Measurements from ENCODE around the gene LARP4B. TPM values are rescaled to one million over a fixed set of nuclear protein-coding genes. Genes with fewer than 3 reads are reported as not detected.

The LARP4B gene
- total and polyA plus RNA-seq, 2 donors (not counting 3 experiments of a cell fraction or from before 2014, with no cell fraction given) = 27.4 to 101 TPM

DNA sequence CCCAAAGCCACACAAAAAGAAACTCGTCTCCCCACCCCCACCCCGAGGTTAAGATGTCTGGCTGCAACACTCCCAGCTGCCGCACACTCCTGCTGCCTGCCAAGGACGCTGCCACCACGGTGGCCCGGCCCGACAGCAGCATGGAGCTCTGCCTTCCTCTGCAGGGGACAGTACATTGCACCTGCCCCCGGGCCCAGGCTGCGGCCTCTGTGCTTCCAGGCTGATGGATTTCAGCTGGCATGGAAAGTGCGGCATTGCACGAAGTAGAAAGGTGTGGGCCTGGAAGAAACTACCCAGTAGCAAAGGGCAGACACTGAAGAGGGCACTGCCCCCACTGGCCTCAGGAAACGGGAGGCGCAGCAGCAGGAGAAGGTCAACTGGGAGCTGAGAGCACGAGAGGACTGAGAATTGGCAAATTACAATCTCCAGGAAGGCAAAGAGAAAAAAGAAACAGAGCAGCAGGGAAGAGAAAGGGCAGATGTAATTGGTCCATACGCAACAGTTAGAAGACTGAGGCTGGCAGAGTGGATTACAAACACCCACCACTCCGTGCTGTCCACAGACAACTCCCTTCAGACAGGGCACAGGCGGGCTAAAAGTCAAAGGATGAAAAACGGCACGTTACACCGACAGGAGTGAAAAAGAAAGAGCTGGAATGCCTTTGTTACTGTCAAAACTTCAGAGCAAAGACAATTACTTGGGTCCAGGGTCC is 124.9 kb downstream of the LARP4B start:
- H3K9me1 ChIP-seq (replicated peaks; ENCODE audit: control insufficient read depth, extremely low read depth, insufficient read depth, low read length) = no peaks in the 10 kb centered on the region
- no TSS peak for BruUV-seq (replicated peaks)
- CTCF ChIA-PET = no interaction called here
- H3K27me3 ChIP-seq (ENCODE audit: control insufficient read depth in 2 of 2, insufficient read depth in 2 of 2, low read length in 2 of 2) = no peaks in the 10 kb centered on the region
- POLR2A ChIA-PET = no interaction called here
- H3K79me2 ChIP-seq (ENCODE audit: control insufficient read depth, insufficient read depth, low read length) = no peaks in the 10 kb centered on the region
- H4K20me1 ChIP-seq (replicated peaks; ENCODE audit: control insufficient read depth, extremely low read depth, insufficient read depth, low read length) = peaks cover 2% of the 10 kb centered on the region
- TF ChIP-seq, protein P1, sequence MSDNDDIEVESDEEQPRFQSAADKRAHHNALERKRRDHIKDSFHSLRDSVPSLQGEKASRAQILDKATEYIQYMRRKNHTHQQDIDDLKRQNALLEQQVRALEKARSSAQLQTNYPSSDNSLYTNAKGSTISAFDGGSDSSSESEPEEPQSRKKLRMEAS (IDR thresholded peaks at IDR 0.05; ENCODE audit: insufficient read depth, insufficient read length) = no peak
- TF ChIP-seq GATA2 (IDR thresholded peaks at IDR 0.05; ENCODE audit: insufficient read depth, insufficient read length, low read depth, low read length) (no peak), JUN (IDR thresholded peaks at IDR 0.05; ENCODE audit: borderline replicate concordance, insufficient read depth, insufficient read length, low read depth) (no peak), MYC (IDR thresholded peaks at IDR 0.05; ENCODE audit: low read depth, low read length) (no peak), POLR2A (IDR thresholded peaks at IDR 0.05; ENCODE audit: low read depth, low read length) (no peak), EZH2 (IDR thresholded peaks at IDR 0.05; ENCODE audit: borderline replicate concordance, low read depth, low read length, severe bottlenecking) (no peak), FOS (IDR thresholded peaks at IDR 0.05; ENCODE audit: borderline replicate concordance, insufficient read depth, low read length) (no peak), POLR2AphosphoS5 (IDR thresholded peaks at IDR 0.05; ENCODE audit: insufficient read depth, low read depth, low read length) (no peak)
- TF ChIP-seq, protein P2, sequence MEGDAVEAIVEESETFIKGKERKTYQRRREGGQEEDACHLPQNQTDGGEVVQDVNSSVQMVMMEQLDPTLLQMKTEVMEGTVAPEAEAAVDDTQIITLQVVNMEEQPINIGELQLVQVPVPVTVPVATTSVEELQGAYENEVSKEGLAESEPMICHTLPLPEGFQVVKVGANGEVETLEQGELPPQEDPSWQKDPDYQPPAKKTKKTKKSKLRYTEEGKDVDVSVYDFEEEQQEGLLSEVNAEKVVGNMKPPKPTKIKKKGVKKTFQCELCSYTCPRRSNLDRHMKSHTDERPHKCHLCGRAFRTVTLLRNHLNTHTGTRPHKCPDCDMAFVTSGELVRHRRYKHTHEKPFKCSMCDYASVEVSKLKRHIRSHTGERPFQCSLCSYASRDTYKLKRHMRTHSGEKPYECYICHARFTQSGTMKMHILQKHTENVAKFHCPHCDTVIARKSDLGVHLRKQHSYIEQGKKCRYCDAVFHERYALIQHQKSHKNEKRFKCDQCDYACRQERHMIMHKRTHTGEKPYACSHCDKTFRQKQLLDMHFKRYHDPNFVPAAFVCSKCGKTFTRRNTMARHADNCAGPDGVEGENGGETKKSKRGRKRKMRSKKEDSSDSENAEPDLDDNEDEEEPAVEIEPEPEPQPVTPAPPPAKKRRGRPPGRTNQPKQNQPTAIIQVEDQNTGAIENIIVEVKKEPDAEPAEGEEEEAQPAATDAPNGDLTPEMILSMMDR (IDR thresholded peaks at IDR 0.05; ENCODE audit: extremely low read depth in 1 of 2, insufficient read depth in 1 of 2, low read depth in 1 of 2, low read length in 2 of 2) = no peak
- H3K36me3 ChIP-seq (ENCODE audit: control insufficient read depth in 2 of 2, extremely low read depth in 1 of 2, insufficient read depth in 2 of 2, low read length in 2 of 2) = peaks cover 10 to 16% of the 10 kb centered on the region in 2 experiments
- H3K9me3 ChIP-seq (replicated peaks; ENCODE audit: control insufficient read depth, insufficient read depth, low read length) = no peaks in the 10 kb centered on the region
- no peak overlapping the region for H3K4me2 ChIP-seq (ENCODE audit: insufficient read depth, low read length)
- dilution Hi-C loops (cut with MboI; ENCODE audit: extremely low pct_ligation_motif_present, low sequenced_read_pairs) (no loop called here), intact Hi-C loops (cut with micrococcal nuclease) (no loop called here)
- H2AFZ ChIP-seq (ENCODE audit: low read depth, low read length) = no peak overlapping the region
- no peaks in the 10 kb centered on the region for H3K4me1 ChIP-seq (ENCODE audit: control insufficient read depth, extremely low read depth, insufficient read depth, low read length)
- H3K27ac ChIP-seq (ENCODE audit: insufficient read depth, low read depth, low read length) = no peak overlapping the region
- H3K9ac ChIP-seq (replicated peaks; ENCODE audit: extremely low read depth, insufficient read depth, low read length) = no peak overlapping the region
- DNase-seq (ENCODE audit: low read depth, low spot score) (no peak), FAIRE-seq (no peak)
- no peak overlapping the region for H3K4me3 ChIP-seq (replicated peaks in 1 of 3; ENCODE audit: insufficient read depth in 1 of 3, low read depth in 1 of 3, low read length in 3 of 3)

Data from endothelial cell of umbilical vein (primary cell).